Measurements from ENCODE around the gene ADK.
"Not testable (repeated sequence)": the region's sequence is repeated elsewhere in the genome, so short reads cannot be mapped to it uniquely, and the experiment has no call there.

Gene ADK

DNA sequence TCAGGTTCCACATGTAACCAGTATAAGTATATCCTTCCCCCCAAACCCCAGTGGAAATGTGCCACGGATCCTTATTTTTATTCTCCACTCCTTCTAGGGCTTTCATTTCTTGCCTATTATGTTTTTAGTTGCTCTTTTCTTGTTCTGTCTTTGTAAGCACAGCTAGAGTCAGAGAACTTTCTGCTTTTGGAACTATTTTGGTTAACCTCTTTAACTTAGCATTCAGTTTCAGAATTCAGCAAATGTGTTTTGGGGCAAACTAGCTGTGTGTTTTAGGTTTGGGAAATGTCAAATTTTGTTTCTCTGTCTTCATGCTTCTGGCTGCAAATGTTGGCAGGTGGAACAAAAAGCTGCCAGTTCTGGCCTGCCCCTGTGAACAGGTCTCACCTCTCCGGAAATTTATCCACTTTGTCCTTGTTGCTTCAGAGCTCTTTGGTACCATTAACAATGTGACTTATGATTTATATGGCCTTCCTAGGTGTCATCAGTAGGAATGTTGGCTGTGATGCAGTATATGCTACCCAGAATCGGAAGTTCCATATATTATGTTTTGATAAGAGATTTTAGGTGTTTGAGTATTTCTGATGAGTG, 156.1 kb downstream of the ADK start:
- peak; percentile 67 for DNase-seq

DNA sequence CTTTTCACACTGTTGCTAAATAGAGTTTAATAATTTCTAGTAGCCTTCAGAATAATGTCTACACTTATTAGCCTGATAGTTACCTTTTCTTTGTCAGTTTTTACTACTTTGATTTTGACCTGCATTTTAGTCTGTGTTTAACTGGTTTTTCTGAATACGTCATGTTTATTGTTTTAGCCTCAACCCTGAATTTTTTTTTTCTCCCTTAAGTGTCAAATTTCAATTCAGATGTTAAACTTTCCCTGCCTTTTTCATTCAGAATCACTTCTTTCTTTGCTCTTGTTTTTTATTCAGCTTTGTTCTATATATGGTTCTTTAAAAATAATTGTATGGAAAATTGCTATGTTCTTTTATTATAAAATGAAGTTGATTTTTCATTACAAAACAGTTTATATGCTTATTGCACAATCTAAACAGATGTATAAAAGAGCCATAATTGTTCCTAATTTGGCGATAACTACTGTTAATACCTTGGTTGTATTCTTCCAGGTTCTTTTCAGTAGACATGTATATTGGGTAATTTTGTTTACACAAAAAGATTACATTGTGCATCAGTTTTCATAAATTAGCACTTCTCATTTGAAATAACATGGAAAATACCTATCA, 159.7 kb downstream of the ADK start:
- peak; percentile 70 for DNase-seq

DNA sequence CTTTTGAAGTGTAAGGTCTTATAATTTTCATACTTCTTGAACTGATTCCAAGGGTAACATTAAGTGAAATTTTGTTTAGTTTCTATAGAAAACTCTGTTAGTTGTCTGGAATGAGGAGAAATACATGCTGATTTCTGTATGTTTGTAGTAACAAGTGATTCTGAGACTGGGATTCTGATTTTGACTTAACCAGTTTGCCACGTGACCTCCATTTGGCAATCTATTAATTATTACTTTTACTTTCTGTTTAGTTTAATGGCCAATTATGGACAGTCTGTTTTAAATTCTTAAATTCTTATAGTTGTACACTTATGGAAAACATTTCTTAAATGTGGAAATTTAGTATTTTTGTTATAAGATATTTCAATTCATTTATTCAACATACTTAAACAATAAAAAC, 163.1 kb downstream of the ADK start:
- DNase-seq = no peak

DNA sequence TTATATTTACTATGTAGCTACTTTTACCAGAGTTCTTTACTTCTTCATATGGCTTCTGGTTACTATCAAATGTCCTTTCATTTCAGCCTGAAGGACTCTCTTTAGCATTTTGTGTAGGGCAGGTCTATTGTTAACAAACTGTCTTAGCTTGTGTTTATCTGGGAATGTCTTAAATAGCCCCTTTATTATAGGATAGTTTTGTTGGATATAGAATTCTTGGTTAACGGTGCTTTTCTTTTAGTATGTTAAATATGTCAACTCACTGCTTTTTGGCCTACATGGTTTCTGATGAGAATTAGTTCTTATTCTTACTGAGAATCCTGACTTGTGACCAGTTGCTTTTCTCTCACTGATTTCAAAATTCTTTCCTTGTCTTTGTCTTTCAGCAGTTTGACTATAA, 169.0 kb downstream of the ADK start:
- no peak for DNase-seq

DNA sequence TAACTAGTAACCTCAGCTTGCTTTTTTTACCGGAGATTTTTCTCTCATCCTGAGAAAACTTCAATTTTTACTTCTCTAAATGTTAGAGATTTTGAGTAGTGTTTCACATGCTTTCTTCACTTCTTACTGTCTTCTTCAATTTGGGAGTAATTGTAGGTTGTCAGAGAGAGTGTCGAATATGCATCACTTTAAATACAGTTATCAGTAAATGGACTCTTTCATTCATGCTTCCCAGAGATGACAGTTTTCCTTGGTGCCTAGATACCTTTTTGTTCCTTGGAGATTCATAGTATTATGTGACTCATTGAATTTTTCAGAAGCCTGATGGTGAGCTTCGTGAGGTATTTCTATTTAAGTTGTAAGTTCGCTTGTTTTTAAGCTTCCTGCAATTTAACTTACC, 169.7 kb downstream of the ADK start:
- no peak for DNase-seq

DNA sequence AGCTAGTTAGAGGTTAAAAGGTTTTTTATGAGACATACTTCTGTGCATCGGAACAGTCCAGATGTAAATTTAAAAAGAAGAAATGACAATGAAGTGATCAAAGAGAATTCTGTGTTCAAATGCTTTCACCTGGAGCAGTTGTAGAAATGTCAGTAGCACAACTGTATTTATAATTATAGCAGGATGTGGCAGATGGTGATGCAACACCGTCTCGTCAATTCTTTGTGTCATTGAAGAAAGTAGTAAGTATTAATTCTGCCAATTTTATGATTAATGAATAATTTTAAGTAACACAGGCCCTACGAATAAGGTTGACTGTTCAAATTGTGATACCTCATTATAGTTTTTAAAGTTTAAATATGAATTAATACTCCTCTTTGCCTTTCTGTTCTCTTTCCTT, 171.1 kb downstream of the ADK start:
- peak; percentile 3 for DNase-seq

DNA sequence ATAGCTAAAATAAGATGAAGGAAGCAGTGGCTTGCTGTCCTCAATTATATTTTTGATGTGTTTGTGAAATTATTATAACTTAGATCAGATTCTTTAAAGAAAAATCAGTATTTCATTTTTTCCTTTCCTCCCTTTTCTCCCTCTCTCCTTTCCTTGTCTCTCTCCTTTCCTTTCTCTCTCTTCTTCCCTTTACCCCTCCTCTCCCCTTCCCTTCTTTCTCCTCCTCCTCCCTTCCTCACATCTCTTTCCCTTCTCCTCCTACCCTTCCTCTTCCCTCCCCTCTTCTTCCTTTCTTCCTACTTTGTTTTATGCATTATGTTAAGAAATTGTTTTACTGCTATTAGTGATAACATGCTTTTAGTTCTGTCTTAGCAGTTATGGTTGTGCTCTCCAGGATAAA, 171.5 kb downstream of the ADK start:
- DNase-seq = no peak

DNA sequence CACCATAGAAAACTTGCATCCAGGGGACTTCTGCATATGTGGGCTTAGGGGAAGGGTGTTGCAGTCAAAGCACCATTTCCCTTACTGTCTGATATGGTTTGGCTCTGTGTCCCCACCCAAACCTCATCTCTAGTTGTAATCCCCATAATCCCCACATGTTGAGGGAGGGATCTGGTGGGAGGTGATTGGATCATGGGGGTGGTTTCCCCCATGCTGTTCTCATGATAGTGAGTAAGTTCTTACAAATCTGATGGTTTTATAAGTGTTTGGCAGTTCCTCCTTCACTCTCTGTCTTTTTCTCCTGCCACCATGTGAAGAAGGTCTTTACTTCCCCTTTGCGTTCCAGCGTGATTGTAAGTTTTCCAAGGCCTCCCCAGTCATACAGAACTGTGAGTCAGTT, 177.4 kb downstream of the ADK start:
- DNase-seq = no peak

DNA sequence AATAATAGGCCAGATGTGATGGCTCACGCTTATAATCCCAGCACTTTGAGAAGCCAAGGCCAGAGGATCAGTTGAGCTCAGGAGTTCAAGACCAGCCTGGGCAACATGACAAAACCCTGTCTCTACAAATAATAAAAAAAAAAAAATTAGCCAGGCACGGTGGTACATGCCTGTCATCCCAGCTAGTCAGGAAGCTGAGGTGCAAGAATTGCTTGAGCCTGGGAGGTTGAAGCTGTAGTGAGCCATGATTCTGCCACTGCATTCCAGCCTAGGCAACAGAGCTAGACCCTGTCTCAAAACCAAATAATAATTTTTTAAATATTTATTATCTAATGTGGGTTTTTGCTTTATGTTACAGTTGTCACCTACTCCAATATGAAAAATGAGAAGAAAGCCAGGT, 178.9 kb downstream of the ADK start:
- no peak for DNase-seq

DNA sequence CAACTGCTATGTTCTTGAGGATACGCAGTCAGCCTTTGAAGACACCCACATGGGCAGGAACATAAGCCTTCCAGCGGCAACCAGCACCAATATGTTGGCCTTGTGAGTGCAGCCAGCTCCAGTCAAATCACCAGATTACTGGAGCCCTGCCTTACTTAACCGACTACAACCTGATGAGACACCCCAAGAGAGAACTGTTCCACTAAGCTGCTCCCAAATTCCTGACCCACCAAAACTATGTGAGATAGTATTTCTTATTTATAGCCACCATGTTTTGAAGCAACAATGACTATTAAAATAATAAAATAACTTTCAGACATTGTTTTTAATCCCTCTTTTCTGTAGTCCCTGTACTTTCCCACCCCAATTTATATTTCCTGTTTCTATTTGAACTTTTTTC, 179.6 kb downstream of the ADK start:
- DNase-seq = no peak

DNA sequence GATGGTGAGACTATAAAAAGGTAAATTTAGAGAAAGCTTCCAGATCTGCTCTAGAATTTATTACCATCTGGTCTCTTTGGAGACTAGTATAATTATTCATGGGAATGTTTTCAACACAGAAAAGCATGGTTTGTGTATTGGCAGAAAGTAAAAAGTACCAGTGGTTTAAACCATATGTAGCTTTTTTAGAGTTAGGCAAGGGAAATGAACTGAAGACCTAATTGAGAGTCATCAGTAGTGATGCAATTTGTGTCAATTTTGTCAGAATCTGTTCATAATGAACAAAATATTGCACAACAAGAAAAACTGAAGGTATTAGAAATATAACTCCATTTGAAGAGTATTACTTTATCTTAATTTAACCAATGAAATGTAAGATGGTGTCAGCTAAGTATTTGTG, 181.4 kb downstream of the ADK start:
- no peak for DNase-seq

DNA sequence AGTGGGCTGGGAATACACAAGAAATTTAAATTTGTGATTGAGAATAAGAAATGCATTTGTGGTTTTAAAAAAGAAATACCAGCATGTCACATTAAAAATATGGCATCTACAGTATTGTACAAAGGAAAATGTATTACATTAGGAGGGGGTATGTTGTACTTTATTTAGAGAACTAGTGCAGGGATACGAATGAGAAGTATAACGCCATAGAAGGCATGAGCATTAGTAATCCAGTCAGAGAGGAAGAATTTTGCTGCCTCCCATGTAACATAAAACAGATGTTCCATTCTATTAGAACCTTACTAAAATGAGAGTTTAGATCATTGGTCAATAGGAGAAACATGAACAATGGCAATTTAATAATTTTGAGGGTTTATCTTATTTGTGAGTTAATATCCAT, 182.2 kb downstream of the ADK start:
- no peak for DNase-seq

DNA sequence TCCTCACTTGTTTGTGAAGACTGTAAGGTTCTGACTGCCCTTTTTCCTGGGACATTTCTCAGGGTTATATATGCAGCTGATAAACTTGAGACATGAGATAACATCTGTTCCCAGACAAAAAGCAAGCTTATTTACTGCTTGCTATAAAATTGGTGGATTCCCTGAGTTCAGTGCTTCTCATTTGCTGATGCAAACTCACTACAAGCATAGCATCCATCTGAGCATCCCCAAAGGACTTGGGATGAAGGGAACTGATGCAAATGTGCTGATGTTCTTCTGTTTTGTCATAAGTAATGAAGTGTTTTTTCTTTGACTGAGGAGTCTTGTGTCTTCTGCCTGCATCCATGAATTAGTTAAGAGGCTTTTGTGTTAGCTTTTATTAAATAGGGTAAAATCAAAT, 183.2 kb downstream of the ADK start:
- DNase-seq = no peak

DNA sequence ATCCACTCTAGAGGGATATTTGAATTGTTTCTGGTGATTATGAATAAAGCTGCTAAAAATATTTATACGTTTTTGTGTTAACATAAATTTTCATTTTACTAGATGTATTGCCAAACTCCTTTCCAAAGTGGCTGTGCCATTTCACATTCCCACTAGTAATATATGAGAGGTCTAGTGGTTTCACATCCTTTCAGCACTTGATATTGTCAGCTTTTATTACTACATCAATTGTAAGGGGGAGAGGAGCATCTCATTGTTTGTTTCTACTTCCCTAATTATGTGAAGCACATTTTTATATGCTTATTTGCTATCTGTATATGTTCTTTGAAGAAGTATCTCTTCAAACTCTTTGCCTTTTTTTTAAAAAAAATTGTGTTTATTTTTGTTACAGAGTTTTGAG, 184.5 kb downstream of the ADK start:
- DNase-seq = no peak

DNA sequence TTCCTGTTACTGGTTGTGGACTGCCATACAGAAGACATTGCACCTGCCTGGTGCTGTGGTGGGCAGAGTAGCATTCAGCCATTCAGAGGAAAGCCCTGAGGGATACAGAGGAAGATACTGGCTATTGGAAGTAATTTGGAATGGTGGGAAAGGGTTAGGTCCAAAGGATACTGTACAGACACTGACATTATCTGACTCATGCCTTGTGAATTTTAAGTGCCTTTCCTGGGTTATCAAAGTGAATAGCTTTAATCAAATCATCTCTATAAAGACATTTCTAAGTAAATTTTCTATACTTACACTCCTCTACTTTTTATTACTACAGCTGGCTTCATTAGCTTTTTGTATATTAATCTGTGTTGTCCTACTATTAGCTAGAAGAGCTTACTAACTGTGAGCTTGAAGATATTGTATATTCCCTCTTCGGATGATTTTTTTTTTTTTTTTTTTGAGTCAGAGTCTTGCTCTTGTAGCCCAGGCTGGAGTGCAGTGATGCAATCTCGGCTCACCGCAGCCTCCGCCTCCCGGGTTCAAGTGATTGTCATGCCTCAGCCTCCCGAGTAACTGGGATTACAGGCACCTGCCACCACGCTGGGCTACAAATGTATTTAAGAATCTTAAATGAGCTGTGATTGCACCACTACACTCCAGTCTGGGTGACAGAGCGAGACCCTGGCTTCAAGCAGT, 186.5 kb downstream of the ADK start:
- peak; percentile 4 for DNase-seq

DNA sequence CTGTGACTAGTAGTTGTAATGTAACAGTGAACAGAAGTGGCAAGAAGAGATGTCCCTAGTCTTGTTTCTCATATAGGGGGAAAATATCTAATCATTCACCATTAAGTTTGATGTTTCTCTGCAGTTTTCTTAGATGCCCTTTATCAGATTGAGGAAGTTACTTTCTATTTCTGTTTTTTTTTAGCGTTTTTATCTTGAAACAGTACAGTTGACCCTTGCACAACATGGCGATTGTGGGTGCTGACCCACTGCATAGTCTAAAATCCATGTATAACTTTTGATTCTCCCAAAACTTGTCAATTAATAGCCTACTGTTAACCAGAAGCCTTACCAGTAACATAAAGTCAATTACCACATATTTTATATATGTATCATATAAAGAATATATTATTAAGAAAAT, 192.0 kb downstream of the ADK start:
- DNase-seq = no peak

DNA sequence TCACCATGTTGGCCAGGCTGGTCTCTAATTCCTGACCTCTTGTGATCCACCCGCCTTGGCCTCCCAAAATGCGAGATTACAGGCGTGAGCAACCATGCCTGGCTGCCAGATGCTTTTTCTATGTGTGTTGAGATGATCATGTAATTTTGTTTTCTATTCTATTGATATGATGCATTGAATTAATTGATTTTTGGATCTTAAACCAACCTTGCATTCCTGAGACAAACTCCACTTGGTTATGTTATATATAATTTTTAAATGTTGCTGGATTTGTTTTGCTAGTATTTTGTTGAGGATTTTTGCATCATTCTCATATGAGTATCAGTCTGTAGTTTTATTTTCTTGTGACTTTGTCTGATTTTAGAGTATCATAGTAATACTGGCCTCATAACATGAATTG, 192.8 kb downstream of the ADK start:
- no peak for DNase-seq

DNA sequence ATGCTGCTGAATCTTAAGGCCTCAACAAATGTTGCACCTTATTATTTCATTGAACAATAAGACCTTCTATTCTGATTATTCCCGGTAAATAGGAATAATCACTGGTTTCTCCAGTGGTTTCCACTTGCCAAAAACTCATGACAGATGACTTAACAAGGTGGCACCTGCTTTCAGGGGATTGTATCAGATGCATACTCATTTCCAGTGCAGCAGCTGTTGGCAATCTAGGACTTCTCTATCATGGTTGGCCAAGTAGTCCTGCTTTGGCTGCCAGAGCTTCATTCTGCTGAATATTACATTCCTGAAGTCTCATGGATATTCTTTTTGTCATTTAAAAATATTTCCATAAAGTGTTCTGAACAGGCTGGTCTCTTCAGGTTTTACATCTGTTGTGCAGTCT, 193.3 kb downstream of the ADK start:
- no peak for DNase-seq

DNA sequence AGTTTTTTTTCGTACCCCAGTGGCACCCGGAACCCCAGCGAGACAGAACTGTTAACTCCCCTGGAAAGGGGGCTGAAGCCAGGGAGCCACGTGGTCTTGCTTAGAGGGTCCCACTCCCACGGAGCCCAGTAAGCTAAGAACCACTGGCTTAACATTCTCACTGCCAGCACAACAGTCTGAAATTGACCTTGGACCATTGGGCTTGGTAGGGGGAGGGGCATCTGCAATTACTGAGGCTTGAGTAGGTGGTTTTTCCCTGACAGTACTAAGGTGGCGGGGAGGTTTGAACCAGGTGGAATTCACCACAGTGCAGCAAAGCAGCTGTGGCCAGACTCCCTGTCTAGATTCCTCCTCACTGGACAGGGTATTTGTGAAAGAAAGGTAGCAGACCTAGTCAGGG, 196.5 kb downstream of the ADK start:
- no peak for DNase-seq

DNA sequence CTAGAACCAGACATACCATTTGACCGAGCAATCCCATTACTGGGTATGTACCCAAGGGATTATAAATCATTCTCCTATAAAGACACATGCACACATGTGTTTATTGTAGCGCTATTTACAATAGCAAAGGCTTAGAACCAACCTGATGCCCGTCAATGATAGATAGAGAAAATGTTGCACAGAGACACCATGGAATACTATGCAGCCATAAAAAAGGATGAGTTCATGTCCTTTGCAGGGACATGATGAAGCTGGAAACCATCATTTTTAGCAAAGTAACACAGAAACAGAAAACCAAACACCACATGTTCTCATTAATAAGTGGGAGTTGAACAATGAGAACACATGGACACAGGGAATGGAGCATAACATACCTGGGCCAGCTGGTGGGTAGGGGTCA, 202.0 kb downstream of the ADK start:
- not testable (repeated sequence) for DNase-seq

DNA sequence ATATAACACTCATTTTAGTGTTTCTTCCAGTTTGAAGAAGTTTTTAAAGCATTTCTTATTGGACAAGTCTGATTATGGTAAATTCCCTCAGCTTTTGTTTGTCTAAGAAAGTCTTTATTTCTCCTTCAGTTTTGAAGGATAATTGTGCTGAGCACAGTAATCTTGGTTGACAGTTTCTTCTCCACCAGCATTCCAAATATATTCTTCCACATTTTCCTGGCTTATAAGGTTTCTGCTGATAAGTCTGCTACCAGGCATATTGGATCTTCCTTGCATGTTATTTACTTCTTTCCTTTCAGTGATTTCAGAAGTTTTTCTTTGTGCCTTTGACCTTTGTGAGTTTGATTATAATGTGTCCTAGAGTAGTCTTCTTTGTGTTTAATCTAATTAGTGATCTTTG, 210.7 kb downstream of the ADK start:
- DNase-seq = no peak

DNA sequence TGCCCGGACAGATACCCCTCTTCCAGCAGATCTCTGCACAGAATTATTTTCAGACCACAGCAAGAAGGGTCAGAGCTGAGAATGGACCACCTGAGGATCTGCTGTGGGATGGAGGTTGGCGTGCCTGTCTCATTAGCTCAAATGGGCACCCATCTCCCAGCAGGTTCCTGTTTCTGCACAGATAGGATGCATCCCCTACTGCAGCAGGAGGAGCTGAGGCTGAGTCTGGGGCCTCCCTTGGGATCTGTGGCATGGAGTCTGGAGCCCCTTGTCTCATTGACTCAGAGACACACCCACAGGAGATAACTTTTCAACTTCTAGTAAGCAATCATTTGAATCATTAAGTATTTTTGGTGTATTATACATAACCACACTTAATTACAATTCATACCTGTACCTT, 212.7 kb downstream of the ADK start:
- DNase-seq = no peak

DNA sequence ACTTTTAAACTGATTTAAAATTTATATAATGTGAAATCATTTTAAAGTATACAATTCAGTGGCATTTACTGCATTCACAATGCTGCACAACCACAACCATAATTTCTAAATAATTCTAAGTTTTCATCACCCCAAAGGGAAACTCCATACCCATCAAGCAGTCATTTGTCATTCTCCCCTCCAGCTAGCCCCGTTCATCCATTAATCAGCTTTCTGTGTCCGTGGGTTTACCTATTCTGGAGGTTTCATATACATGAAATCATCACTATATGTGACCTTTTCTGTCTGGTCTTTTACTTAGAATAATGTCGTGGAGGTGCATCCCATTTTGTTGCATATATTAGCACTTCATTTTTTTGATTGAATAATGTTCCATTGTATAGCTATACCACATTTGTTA, 214.1 kb downstream of the ADK start:
- no peak for DNase-seq

DNA sequence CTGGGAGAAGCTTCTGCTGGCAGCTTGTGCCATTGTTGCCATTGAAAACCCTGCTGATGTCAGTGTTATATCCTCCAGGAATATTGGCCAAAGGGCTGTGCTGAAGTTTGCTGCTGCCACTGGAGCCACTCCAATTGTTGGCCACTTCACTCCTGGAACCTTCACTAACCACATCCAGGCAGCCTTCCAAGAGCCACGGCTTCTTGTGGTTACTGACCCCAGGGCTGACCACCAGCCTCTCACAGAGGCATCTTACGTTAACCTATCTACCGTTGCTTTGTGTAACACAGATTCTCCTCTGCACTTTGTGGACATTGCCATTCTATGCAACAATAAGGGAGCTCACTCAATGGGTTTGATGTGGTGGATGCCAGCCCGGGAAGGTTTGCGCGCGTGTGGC, 220.7 kb downstream of the ADK start:
- no peak for DNase-seq

DNA sequence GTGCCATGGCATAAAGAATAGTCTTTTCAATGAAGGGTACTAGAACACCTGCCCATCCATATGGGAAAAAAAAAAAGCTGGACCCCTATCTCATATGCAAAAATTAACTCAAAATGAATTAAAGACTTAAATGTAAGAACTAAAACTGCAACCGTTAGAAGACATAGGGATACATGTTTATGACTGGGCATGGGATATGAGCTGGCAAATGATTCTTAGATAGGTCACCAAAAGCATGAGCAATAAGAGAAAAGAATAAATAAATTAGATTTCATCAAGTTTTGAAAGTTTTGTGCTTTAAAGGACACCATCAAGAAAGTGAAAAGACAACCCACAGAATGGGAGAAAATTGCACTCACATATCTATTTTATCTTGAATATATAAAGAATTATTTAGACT, 222.0 kb downstream of the ADK start:
- DNase-seq = no peak

Measured in NCI-H69 (cell line).